ENCODE data around the gene SMAD2. TPM values are rescaled to one million over a fixed set of nuclear protein-coding genes. Genes with fewer than 3 reads are reported as not detected.

The SMAD2 gene
- total RNA-seq, 1 experiment from 2014 or later, result 97.0 TPM

GRCh38 chr18:47901624-47902362 lies 28.7 kb downstream of the SMAD2 start:
- no TSS peak for BruUV-seq (replicated peaks)
- H4K20me1 ChIP-seq (ENCODE audit: insufficient read depth), result peaks cover 18% of the 10 kb centered on the region
- H3K4me2 ChIP-seq, result no peak overlapping the region
- no peaks in the 10 kb centered on the region for H3F3A ChIP-seq (ENCODE audit: insufficient read depth, low read depth)
- peaks cover 18% of the 10 kb centered on the region for H3K4me1 ChIP-seq (replicated peaks; ENCODE audit: insufficient read depth)
- H3K36me3 ChIP-seq (ENCODE audit: low read depth), result peaks cover 14% of the 10 kb centered on the region; the same call in 1 of the 2 replicates
- peaks cover 93% of the 10 kb centered on the region for H3K79me2 ChIP-seq (ENCODE audit: low read depth)
- TF ChIP-seq EZH2 (IDR thresholded peaks at IDR 0.05; ENCODE audit: low read depth) (no peak), CTCF (conservative IDR thresholded peaks at IDR 0.05) (no peak)
- H3K27me3 ChIP-seq (ENCODE audit: insufficient read depth, low read depth), result no peaks in the 10 kb centered on the region
- no peak overlapping the region for H2AFZ ChIP-seq
- DNase-seq, result no peak
- H3K4me3 ChIP-seq, result no peak overlapping the region
- intact Hi-C loops (cut with micrococcal nuclease; ENCODE audit: unreplicated experiment), result no loop called here
- H3K27ac ChIP-seq, result no peak overlapping the region
- H3K9me3 ChIP-seq (ENCODE audit: insufficient read depth, low read depth), result no peaks in the 10 kb centered on the region; the same call in 1 of the 2 replicates
- ChIA-PET POLR2A (ENCODE audit: unreplicated experiment) (no interaction called here), CTCF (no interaction called here)
- H3K9me2 ChIP-seq (ENCODE audit: insufficient read depth), result no peaks in the 10 kb centered on the region

- TF ChIP-seq CTCF (conservative IDR thresholded peaks at IDR 0.05) (no peak), EZH2 (IDR thresholded peaks at IDR 0.05; ENCODE audit: low read depth) (no peak)
- H3K27me3 ChIP-seq (ENCODE audit: insufficient read depth, low read depth), result no peaks in the 10 kb centered on the region
- H3K27ac ChIP-seq, result no peak overlapping the region
- H3K9me3 ChIP-seq (ENCODE audit: insufficient read depth, low read depth), result 0 out of 2 replicates have a peak, but pooled peaks cover 4% of the 10 kb centered on the region
- no peak for DNase-seq
- ChIA-PET POLR2A (ENCODE audit: unreplicated experiment) (interaction anchor here (0.6 kb wide), 2 partner anchors 553 to 614 kb away, joined by 3 read pairs; no protein-coding TSS in a partner anchor), CTCF (no interaction called here)
- H4K20me1 ChIP-seq (ENCODE audit: insufficient read depth), result peaks cover 15% of the 10 kb centered on the region
- peaks cover 92% of the 10 kb centered on the region for H3K79me2 ChIP-seq (ENCODE audit: low read depth)
- no TSS peak for BruUV-seq (replicated peaks)
- H3K4me3 ChIP-seq, result no peak overlapping the region
- H3K36me3 ChIP-seq (ENCODE audit: low read depth), result peaks cover 14% of the 10 kb centered on the region; the same call in 1 of the 2 replicates
- no peaks in the 10 kb centered on the region for H3F3A ChIP-seq (ENCODE audit: insufficient read depth, low read depth)
- no peak overlapping the region for H2AFZ ChIP-seq
- peaks cover 35% of the 10 kb centered on the region for H3K4me1 ChIP-seq (replicated peaks; ENCODE audit: insufficient read depth)
- intact Hi-C loops (cut with micrococcal nuclease; ENCODE audit: unreplicated experiment), result no loop called here
- no peak overlapping the region for H3K4me2 ChIP-seq
- H3K9me2 ChIP-seq (ENCODE audit: insufficient read depth), result no peaks in the 10 kb centered on the region
Observed at GRCh38 chr18:47899107-47899840, 31.2 kb downstream of the SMAD2 start.

- peaks cover 14% of the 10 kb centered on the region for H4K20me1 ChIP-seq (ENCODE audit: insufficient read depth)
- H3F3A ChIP-seq (ENCODE audit: insufficient read depth, low read depth), result no peaks in the 10 kb centered on the region
- no peaks in the 10 kb centered on the region for H3K9me2 ChIP-seq (ENCODE audit: insufficient read depth)
- no peak overlapping the region for H3K4me2 ChIP-seq
- peaks cover 86% of the 10 kb centered on the region for H3K79me2 ChIP-seq (ENCODE audit: low read depth)
- intact Hi-C loops (cut with micrococcal nuclease; ENCODE audit: unreplicated experiment), result no loop called here
- BruUV-seq (replicated peaks), result no TSS peak
- TF ChIP-seq CTCF (conservative IDR thresholded peaks at IDR 0.05), result no peak
- TF ChIP-seq EZH2 (IDR thresholded peaks at IDR 0.05; ENCODE audit: low read depth), result no peak
- ChIA-PET POLR2A (ENCODE audit: unreplicated experiment) (interaction anchor here (0.6 kb wide), 2 partner anchors 615 to 844 kb away, joined by 3 to 8 read pairs; no protein-coding TSS in a partner anchor), CTCF (no interaction called here)
- no peak overlapping the region for H3K27ac ChIP-seq
- no peak for DNase-seq
- H2AFZ ChIP-seq, result no peak overlapping the region
- peaks cover 40% of the 10 kb centered on the region for H3K4me1 ChIP-seq (replicated peaks; ENCODE audit: insufficient read depth)
- no peaks in the 10 kb centered on the region for H3K27me3 ChIP-seq (ENCODE audit: insufficient read depth, low read depth)
- no peak overlapping the region for H3K4me3 ChIP-seq
- H3K9me3 ChIP-seq (ENCODE audit: insufficient read depth, low read depth), result 0 out of 2 replicates have a peak, but pooled peaks cover 4% of the 10 kb centered on the region
- peaks cover 14% of the 10 kb centered on the region; the same call in 1 of the 2 replicates for H3K36me3 ChIP-seq (ENCODE audit: low read depth)
Observed at GRCh38 chr18:47898696-47899095, 31.8 kb downstream of the SMAD2 start.
